ENCODE data around the gene HRH4. TPM values are rescaled to one million over a fixed set of nuclear protein-coding genes. Genes with fewer than 3 reads are reported as not detected.

Gene HRH4
- total and polyA plus RNA-seq, 2 of the 13 experiments (the other 11 are each of a cell fraction or from before 2014, with no cell fraction given): not detected

DNA sequence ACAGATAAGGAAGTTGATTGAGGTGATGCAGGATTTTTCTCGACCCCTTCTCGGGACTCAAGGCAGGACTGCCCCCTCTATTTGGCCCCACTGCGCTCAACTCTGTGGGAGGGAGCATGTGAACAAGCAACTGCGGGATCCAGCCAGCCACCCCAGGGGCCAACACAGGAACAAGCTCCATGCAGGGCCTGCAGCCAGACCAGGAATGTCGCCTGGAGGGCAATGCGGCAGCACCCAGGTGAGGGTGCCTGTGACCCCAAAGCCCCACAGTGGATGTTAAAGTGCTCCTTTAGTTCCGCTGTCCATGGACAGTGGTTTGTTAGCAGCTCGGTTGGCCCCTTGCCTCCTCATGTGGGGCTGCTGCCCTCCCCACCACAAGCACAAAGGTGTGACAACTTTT is 57.1 kb downstream of the HRH4 start:
- no peak for FAIRE-seq

DNA sequence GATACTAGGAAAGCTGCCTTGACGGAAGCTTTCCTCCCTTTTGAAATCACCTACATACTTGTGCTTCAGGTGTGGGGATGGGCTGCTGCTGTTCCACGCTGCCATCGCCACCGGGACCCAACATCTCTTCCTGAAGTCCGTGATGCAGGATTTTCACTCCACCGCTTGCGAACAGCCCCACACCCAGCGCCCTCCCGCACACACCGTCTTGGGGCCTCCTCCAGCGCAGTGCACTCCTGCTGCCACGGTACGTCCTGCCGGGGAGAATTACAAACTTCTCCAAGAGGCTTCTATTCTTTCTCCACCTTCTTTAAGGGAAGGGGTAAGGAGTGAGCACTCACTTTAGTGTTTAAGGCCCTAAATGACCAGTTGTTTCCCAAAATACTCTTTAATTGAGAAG is 58.2 kb downstream of the HRH4 start:
- ChIA-PET POLR2A (no interaction called here), CTCF (ENCODE audit: low intra/inter-chr PET ratio, low total read pairs) (no interaction called here)
- Histone ChIP-seq H4K20me1 (ENCODE audit: insufficient read depth, low read length) (no peaks in the 10 kb centered on the region), H2AFZ (ENCODE audit: low read length) (no peak overlapping the region), H3K4me2 (ENCODE audit: low read depth, low read length) (no peak overlapping the region), H3K36me3 (replicated peaks in 1 of 2; ENCODE audit: control insufficient read depth in 1 of 2, insufficient read depth in 2 of 2, low read length in 2 of 2) (no peaks in the 10 kb centered on the region), H3K27me3 (ENCODE audit: control insufficient read depth in 1 of 2, insufficient read depth in 2 of 2, low read length in 2 of 2) (peaks cover 1 to 11% of the 10 kb centered on the region in 2 experiments; a peak in 2 of 5 replicates), H3K9ac (ENCODE audit: insufficient read depth, low read depth, low read length) (no peak overlapping the region), H3K79me2 (ENCODE audit: insufficient read depth, low read length) (no peaks in the 10 kb centered on the region), H3K4me1 (ENCODE audit: insufficient read depth, low read length) (no peaks in the 10 kb centered on the region), H3K27ac (ENCODE audit: extremely low read length, insufficient read depth, low read length) (no peak overlapping the region), H3K4me3 (replicated peaks in 1 of 3; ENCODE audit: insufficient read depth in 1 of 3, low read depth in 2 of 3, low read length in 3 of 3) (no peak overlapping the region), H3K9me3 (ENCODE audit: low read length) (no peaks in the 10 kb centered on the region)
- BruUV-seq (replicated peaks): no TSS peak
- no peak for TF ChIP-seq POGZ (CRISPR knock-in tag; IDR thresholded peaks at IDR 0.05)
- no peak for TF ChIP-seq ZMYM3 (CRISPR knock-in tag; IDR thresholded peaks at IDR 0.05)
- TF ChIP-seq NFIC (IDR thresholded peaks at IDR 0.05; ENCODE audit: low read length): no peak
- no peak for TF ChIP-seq ZNF577 (CRISPR knock-in tag; IDR thresholded peaks at IDR 0.05; ENCODE audit: borderline replicate concordance, low read depth)
- TF ChIP-seq, protein P1, sequence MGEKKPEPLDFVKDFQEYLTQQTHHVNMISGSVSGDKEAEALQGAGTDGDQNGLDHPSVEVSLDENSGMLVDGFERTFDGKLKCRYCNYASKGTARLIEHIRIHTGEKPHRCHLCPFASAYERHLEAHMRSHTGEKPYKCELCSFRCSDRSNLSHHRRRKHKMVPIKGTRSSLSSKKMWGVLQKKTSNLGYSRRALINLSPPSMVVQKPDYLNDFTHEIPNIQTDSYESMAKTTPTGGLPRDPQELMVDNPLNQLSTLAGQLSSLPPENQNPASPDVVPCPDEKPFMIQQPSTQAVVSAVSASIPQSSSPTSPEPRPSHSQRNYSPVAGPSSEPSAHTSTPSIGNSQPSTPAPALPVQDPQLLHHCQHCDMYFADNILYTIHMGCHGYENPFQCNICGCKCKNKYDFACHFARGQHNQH (CRISPR knock-in tag; IDR thresholded peaks at IDR 0.05): no peak
- TF ChIP-seq SMYD3 (CRISPR knock-in tag; IDR thresholded peaks at IDR 0.05): no peak
- no peak for TF ChIP-seq KAT2B (IDR thresholded peaks at IDR 0.05; ENCODE audit: borderline replicate concordance, low read depth, low read length)
- TF ChIP-seq, protein P2, sequence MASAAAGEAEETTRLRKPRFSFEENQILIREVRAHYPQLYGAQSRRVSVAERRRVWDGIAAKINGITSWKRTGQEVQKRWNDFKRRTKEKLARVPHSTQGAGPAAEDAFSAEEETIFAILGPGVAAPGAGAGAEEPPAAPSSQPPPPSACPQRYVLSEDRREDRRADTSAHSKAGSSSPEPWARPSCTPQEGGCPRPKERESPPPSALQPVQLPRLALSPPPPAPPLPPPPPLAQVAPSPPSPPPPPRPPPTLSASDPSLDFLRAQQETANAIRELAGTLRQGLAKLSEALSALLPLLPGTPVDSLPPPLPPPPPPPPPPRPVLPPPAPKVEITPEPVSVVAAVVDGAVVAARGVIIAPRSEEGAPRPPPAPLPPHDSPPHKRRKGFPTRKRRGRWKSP (CRISPR knock-in tag; IDR thresholded peaks at IDR 0.05): no peak
- TF ChIP-seq, protein P3, sequence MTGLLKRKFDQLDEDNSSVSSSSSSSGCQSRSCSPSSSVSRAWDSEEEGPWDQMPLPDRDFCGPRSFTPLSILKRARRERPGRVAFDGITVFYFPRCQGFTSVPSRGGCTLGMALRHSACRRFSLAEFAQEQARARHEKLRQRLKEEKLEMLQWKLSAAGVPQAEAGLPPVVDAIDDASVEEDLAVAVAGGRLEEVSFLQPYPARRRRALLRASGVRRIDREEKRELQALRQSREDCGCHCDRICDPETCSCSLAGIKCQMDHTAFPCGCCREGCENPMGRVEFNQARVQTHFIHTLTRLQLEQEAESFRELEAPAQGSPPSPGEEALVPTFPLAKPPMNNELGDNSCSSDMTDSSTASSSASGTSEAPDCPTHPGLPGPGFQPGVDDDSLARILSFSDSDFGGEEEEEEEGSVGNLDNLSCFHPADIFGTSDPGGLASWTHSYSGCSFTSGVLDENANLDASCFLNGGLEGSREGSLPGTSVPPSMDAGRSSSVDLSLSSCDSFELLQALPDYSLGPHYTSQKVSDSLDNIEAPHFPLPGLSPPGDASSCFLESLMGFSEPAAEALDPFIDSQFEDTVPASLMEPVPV (CRISPR knock-in tag; IDR thresholded peaks at IDR 0.05): no peak
- ATAC-seq (no peak), FAIRE-seq (no peak), DNase-seq (ENCODE audit: low spot score) (no peak)
- WGBS (ENCODE audit: low lambda C conversion rate): 22% methylated on average over 9 of the region's 14 CpGs
- in situ Hi-C loops (cut with HindIII; ENCODE audit: extremely low pct_ligation_motif_present, low pct_unique_long_range_greater_than_20kb): no loop called here
- intact Hi-C loops (cut with micrococcal nuclease; ENCODE audit: unreplicated experiment): no loop called here

More for the DNA sequence above, 57.1 kb downstream of the HRH4 start:
- no peak overlapping the region for H3K4me3 ChIP-seq (replicated peaks in 1 of 3; ENCODE audit: insufficient read depth in 1 of 3, low read depth in 2 of 3, low read length in 3 of 3)
- BruUV-seq (replicated peaks): no TSS peak
- H2AFZ ChIP-seq (ENCODE audit: low read length): no peak overlapping the region
- TF ChIP-seq SIX1 (CRISPR knock-in tag; IDR thresholded peaks at IDR 0.05; ENCODE audit: borderline replicate concordance): no peak
- TF ChIP-seq, protein P4, sequence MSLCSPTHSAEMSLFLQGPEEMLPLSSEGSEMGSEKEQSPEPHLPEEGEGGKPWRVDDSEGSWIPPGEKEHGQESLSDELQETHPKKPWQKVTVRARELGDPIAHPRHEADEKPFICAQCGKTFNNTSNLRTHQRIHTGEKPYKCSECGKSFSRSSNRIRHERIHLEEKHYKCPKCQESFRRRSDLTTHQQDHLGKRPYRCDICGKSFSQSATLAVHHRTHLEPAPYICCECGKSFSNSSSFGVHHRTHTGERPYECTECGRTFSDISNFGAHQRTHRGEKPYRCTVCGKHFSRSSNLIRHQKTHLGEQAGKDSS (CRISPR knock-in tag; IDR thresholded peaks at IDR 0.05; ENCODE audit: borderline replicate concordance, low read depth): no peak
- peaks cover 1 to 11% of the 10 kb centered on the region in 2 experiments; a peak in 1 of 5 replicates for H3K27me3 ChIP-seq (ENCODE audit: control insufficient read depth in 1 of 2, insufficient read depth in 2 of 2, low read length in 2 of 2)
- no peak for DNase-seq (ENCODE audit: low spot score)
- no peak overlapping the region for H3K27ac ChIP-seq (ENCODE audit: extremely low read length, insufficient read depth, low read length)
- POLR2A ChIA-PET: no interaction called here
- intact Hi-C loops (cut with micrococcal nuclease; ENCODE audit: unreplicated experiment) (no loop called here), in situ Hi-C loops (cut with HindIII; ENCODE audit: extremely low pct_ligation_motif_present, low pct_unique_long_range_greater_than_20kb) (no loop called here)
- H3K36me3 ChIP-seq (replicated peaks in 1 of 2; ENCODE audit: control insufficient read depth in 1 of 2, insufficient read depth in 2 of 2, low read length in 2 of 2): no peaks in the 10 kb centered on the region
- H4K20me1 ChIP-seq (ENCODE audit: insufficient read depth, low read length): no peaks in the 10 kb centered on the region
- H3K4me1 ChIP-seq (ENCODE audit: insufficient read depth, low read length): no peaks in the 10 kb centered on the region
- no peak for ATAC-seq
- no peak overlapping the region for H3K9ac ChIP-seq (ENCODE audit: insufficient read depth, low read depth, low read length)
- H3K9me3 ChIP-seq (ENCODE audit: low read length): no peaks in the 10 kb centered on the region
- CTCF ChIA-PET (ENCODE audit: low intra/inter-chr PET ratio, low total read pairs): no interaction called here
- 14% methylated on average over 6 of the region's 8 CpGs for WGBS (ENCODE audit: low lambda C conversion rate)
- H3K4me2 ChIP-seq (ENCODE audit: low read depth, low read length): no peak overlapping the region
- H3K79me2 ChIP-seq (ENCODE audit: insufficient read depth, low read length): no peaks in the 10 kb centered on the region
